H9 (cell line): ENCODE measurements around the gene IL15RA. TPM values are rescaled to one million over a fixed set of nuclear protein-coding genes. Genes with fewer than 3 reads are reported as not detected.

Experiments
- DNase-seq: peaks from one replicate; pipeline ENCODE4 v3.0.0-alpha.2; 2017
- H2AFZ ChIP-seq: one replicate; pipeline ENCODE4 v1.6.1; 2013; ENCODE audit warnings: mild to moderate bottlenecking, low read length, control low read depth, moderate library complexity
- H2AK5ac ChIP-seq: 2 replicates; pipeline ENCODE4 v1.6.1; 2013; ENCODE audit warnings: low read length, control low read depth, mixed read lengths; ENCODE audit not compliant: insufficient read length
- H2BK120ac ChIP-seq: one replicate; pipeline ENCODE4 v1.6.1; 2013; ENCODE audit warnings: low read depth, mild to moderate bottlenecking, low read length, control low read depth, inconsistent platforms; ENCODE audit not compliant: poor library complexity, severe bottlenecking
- H2BK12ac ChIP-seq: 2 replicates; pipeline ENCODE4 v1.6.1; 2013; ENCODE audit warnings: low read length, control low read depth, mixed read lengths, low read depth; ENCODE audit not compliant: insufficient read length
- H2BK15ac ChIP-seq: 2 replicates; pipeline ENCODE4 v1.6.1; 2013; ENCODE audit warnings: low read depth, low read length, control low read depth
- H2BK20ac ChIP-seq: one replicate; pipeline ENCODE4 v1.6.1; 2013; ENCODE audit warnings: low read depth, mild to moderate bottlenecking, low read length, control low read depth, inconsistent platforms; ENCODE audit not compliant: poor library complexity, severe bottlenecking
- H2BK5ac ChIP-seq: 2 replicates; pipeline ENCODE4 v1.6.1; 2013; ENCODE audit warnings: low read length, control low read depth, mixed read lengths; ENCODE audit not compliant: insufficient read length
- H3K14ac ChIP-seq: 2 replicates; pipeline ENCODE4 v1.6.1; 2013; ENCODE audit warnings: low read length, control low read depth; ENCODE audit not compliant: insufficient read depth
- H3K18ac ChIP-seq: 2 replicates; pipeline ENCODE4 v1.6.1; 2013; ENCODE audit warnings: low read depth, mild to moderate bottlenecking, mixed read lengths, low read length, control low read depth; ENCODE audit not compliant: insufficient read length
- H3K23ac ChIP-seq: 2 replicates; pipeline ENCODE4 v1.6.1; 2013; ENCODE audit warnings: low read length, control low read depth, mixed read lengths, low read depth; ENCODE audit not compliant: insufficient read length
- H3K23me2 ChIP-seq: 2 replicates; pipeline ENCODE4 v1.6.1; 2013; ENCODE audit warnings: low read depth, mild to moderate bottlenecking, mixed read lengths, low read length, control low read depth; ENCODE audit not compliant: insufficient read length, poor library complexity, severe bottlenecking
- H3K27ac ChIP-seq: 2 replicates; pipeline ENCODE4 v1.5.1; 2013; ENCODE audit warnings: low read length, control low read depth, mixed read lengths, low read depth; ENCODE audit not compliant: insufficient read length
- H3K27me3 ChIP-seq: 2 replicates; pipeline ENCODE4 v1.6.1; 2013; ENCODE audit warnings: low read length, control low read depth, inconsistent platforms; ENCODE audit not compliant: insufficient read depth
- H3K4ac ChIP-seq: 2 replicates; pipeline ENCODE4 v1.6.1; 2013; ENCODE audit warnings: low read depth, mild to moderate bottlenecking, control low read depth, inconsistent platforms, low read length, moderate library complexity
- H3K4me1 ChIP-seq: 2 replicates; pipeline ENCODE4 v1.6.1; 2013; ENCODE audit warnings: low read length, control low read depth, inconsistent platforms; ENCODE audit not compliant: insufficient read depth
- H3K4me2 ChIP-seq: 2 replicates; pipeline ENCODE4 v1.6.1; 2013; ENCODE audit warnings: low read length, control low read depth, mixed read lengths; ENCODE audit not compliant: insufficient read length, insufficient read depth
- H3K56ac ChIP-seq: 2 replicates; pipeline ENCODE4 v1.6.1; 2013; ENCODE audit warnings: low read depth, mild to moderate bottlenecking, mixed read lengths, low read length, control low read depth; ENCODE audit not compliant: insufficient read length
- H3K79me1 ChIP-seq: 2 replicates; pipeline ENCODE4 v1.6.1; 2013; ENCODE audit warnings: low read depth, mild to moderate bottlenecking, moderate library complexity, low read length, control low read depth, inconsistent platforms; ENCODE audit not compliant: insufficient read depth, poor library complexity, severe bottlenecking
- H3K79me2 ChIP-seq: 2 replicates; pipeline ENCODE4 v1.6.1; 2013; ENCODE audit warnings: low read length, control low read depth, inconsistent platforms; ENCODE audit not compliant: insufficient read depth
- H3K9ac ChIP-seq: 2 replicates; pipeline ENCODE4 v1.6.1; 2013; ENCODE audit warnings: low read length, control low read depth, mixed read lengths; ENCODE audit not compliant: insufficient read length; ENCODE audit errors: extremely low read depth
- H3K9me3 ChIP-seq: one replicate; pipeline ENCODE4 v1.6.1; 2013; ENCODE audit warnings: low read depth, low read length, inconsistent platforms; ENCODE audit not compliant: control insufficient read depth
- H3T11ph ChIP-seq: one replicate; pipeline ENCODE4 v1.6.1; 2013; ENCODE audit warnings: mild to moderate bottlenecking, low read length, control low read depth, inconsistent platforms
- H4K20me1 ChIP-seq: one replicate; pipeline ENCODE4 v1.6.1; 2013; ENCODE audit not compliant: control insufficient read depth, insufficient read length, insufficient read depth
- H4K5ac ChIP-seq: 2 replicates; pipeline ENCODE4 v1.6.1; 2013; ENCODE audit warnings: low read depth, mild to moderate bottlenecking, mixed read lengths, low read length, control low read depth; ENCODE audit not compliant: insufficient read length
- H4K8ac ChIP-seq: replicated peaks from 2 replicates; pipeline ENCODE4 v1.6.1; 2013; ENCODE audit warnings: low read length, control low read depth, mixed read lengths, low read depth; ENCODE audit not compliant: insufficient read length
- H4K91ac ChIP-seq: 2 replicates; pipeline ENCODE4 v1.6.1; 2013; ENCODE audit warnings: low read depth, mild to moderate bottlenecking, moderate library complexity, mixed read lengths, low read length, control low read depth; ENCODE audit not compliant: insufficient read length
- H3K27ac Mint-ChIP-seq, 3 experiments: 2 replicates in 2 of 3; 3 replicates in 1 of 3; pipeline ENCODE4 v1.8.0; 2020 to 2021; ENCODE audit warnings: mixed read lengths in 3 of 3, mild to moderate bottlenecking in 1 of 3, moderate library complexity in 1 of 3
- H3K27me3 Mint-ChIP-seq: 2 replicates; pipeline ENCODE4 v1.8.0; 2021; ENCODE audit warnings: low read depth, mild to moderate bottlenecking, moderate library complexity, mixed read lengths
- H3K36me3 Mint-ChIP-seq, 3 experiments: 2 replicates in 2 of 3; 3 replicates in 1 of 3; pipeline ENCODE4 v1.8.0; 2020 to 2021; ENCODE audit warnings: low read depth in 3 of 3, mixed read lengths in 3 of 3; ENCODE audit not compliant: insufficient read depth in 1 of 3
- H3K4me1 Mint-ChIP-seq, 2 experiments: 2 replicates each; pipeline ENCODE4 v1.8.0; 2020; ENCODE audit warnings: mixed read lengths in 2 of 2
- H3K4me3 Mint-ChIP-seq, 2 experiments: 2 replicates in 1 of 2; 3 replicates in 1 of 2; pipeline ENCODE4 v1.8.0; 2020 to 2021; ENCODE audit warnings: mild to moderate bottlenecking in 2 of 2, mixed read lengths in 2 of 2, moderate library complexity in 1 of 2
- H3K9me3 Mint-ChIP-seq, 2 experiments: 2 replicates in 1 of 2; 3 replicates in 1 of 2; pipeline ENCODE4 v1.8.0; 2020; ENCODE audit warnings: mild to moderate bottlenecking in 2 of 2, mixed read lengths in 2 of 2, moderate library complexity in 1 of 2
- CTCF ChIP-seq: fragments of 200-600 bp; sonication (generic); conservative IDR thresholded peaks from 3 replicates; pipeline ENCODE4 v1.8.0; 2021; ENCODE audit warnings: antibody characterized with exemption, mild to moderate bottlenecking
- WGBS: extraction: QIAGEN DNeasy Blood & Tissue Kit; methylation state at CpG from one replicate; pipeline ENCODE4 v1.1.7; 2013; ENCODE audit warnings: missing lambda C conversion rate, low lambda C conversion rate, mixed read lengths; ENCODE audit not compliant: insufficient read length; ENCODE audit errors: extremely low coverage; 5-methylcytosine and 5-hydroxymethylcytosine counted together
- total RNA-seq: library from RNA; stranded (reverse); gene quantifications from 2 replicates; pipeline ENCODE4 v1.2.1, GENCODE V29; 2021

IL15RA gene
- total RNA-seq, 1 experiment from 2014 or later: 0.31 TPM

DNA sequence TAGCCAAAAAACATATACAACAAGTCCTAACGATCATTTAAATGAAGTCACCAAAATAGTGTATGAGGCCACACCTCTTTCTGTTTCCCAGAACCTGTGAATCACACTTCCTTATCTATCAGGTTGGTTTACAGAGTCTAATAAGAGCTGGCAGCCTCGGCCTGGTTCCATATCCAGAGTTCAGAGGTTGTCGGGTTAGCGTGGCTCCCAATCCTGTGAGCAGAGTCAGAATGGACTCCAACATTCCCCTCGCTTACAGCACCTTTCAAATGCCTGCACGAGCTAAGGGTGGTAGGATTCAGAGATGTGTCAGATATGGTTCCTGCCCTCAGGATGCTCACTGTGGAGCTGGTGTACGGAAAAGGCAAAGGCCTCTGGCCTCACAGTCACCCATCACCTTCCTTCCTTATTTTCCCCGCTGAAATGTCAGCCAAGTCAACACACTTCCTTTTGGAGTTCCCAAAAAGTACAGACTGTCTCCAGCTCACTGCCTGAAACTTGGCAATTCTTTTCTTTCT, 6.0 kb downstream of the IL15RA start:
- no peak overlapping the region for H3K18ac ChIP-seq
- no peak overlapping the region for H2AK5ac ChIP-seq
- H4K91ac ChIP-seq: no peak overlapping the region
- H3K36me3 Mint-ChIP-seq: no peaks in the 10 kb centered on the region
- H3K23me2 ChIP-seq: no peaks in the 10 kb centered on the region
- no peaks in the 10 kb centered on the region for H3K79me1 ChIP-seq
- no peak overlapping the region for H2AFZ ChIP-seq
- H3K4me3 Mint-ChIP-seq: no peak overlapping the region
- no peak overlapping the region for H3K56ac ChIP-seq
- no peak overlapping the region for H4K5ac ChIP-seq
- no peak overlapping the region for H2BK5ac ChIP-seq
- no peak overlapping the region for H3K4ac ChIP-seq
- no peak overlapping the region for H4K8ac ChIP-seq
- no peak overlapping the region for H3K27ac Mint-ChIP-seq
- no peak overlapping the region for H3K9ac ChIP-seq
- no peaks in the 10 kb centered on the region for H3K79me2 ChIP-seq
- no peak for TF ChIP-seq CTCF
- peaks cover 5% of the 10 kb centered on the region; the same call in 1 of the 2 replicates for H3K27me3 ChIP-seq
- no peaks in the 10 kb centered on the region for H3K4me1 ChIP-seq
- no peak for DNase-seq
- no peak overlapping the region for H3T11ph ChIP-seq
- no peak overlapping the region for H3K27ac ChIP-seq
- no peak overlapping the region for H2BK20ac ChIP-seq
- no peak overlapping the region for H2BK12ac ChIP-seq
- no peak overlapping the region for H3K4me2 ChIP-seq
- no peak overlapping the region for H2BK15ac ChIP-seq
- peaks cover 1 to 3% of the 10 kb centered on the region in 2 experiments for H3K4me1 Mint-ChIP-seq
- H3K23ac ChIP-seq: no peak overlapping the region
- no peak overlapping the region for H3K14ac ChIP-seq
- no peaks in the 10 kb centered on the region; a peak in 1 of 5 replicates for H3K9me3 Mint-ChIP-seq
- H3K9me3 ChIP-seq: no peaks in the 10 kb centered on the region
- WGBS: no CpG with 5 or more reads among the region's 8 CpGs
- no peaks in the 10 kb centered on the region for H4K20me1 ChIP-seq
- peaks cover 40% of the 10 kb centered on the region for H3K27me3 Mint-ChIP-seq
- no peak overlapping the region for H2BK120ac ChIP-seq
